HCT116 (cell line): ENCODE data around the gene WSCD2.

Experiments used
- CTCF ChIP-seq, 3 experiments: fragments of 200-600 bp in 1 of 3; sonication (generic) in 1 of 3; IDR thresholded peaks in 2 of 3; conservative IDR thresholded peaks in 1 of 3; 2 replicates each; pipeline ENCODE4 v1.5.1; 2012 to 2017; ENCODE audit warnings: low read depth in 2 of 3, low read length in 2 of 3, antibody characterized with exemption in 1 of 3, borderline replicate concordance in 1 of 3, control low read depth in 1 of 3, mild to moderate bottlenecking in 1 of 3, mixed read lengths in 1 of 3, mixed run types in 1 of 3, moderate library complexity in 1 of 3; ENCODE audit not compliant: insufficient read depth in 1 of 3
- EZH2 ChIP-seq: fragments of 200-600 bp; sonication (generic); IDR thresholded peaks from 2 replicates; pipeline ENCODE4 v1.6.1; 2017; ENCODE audit warnings: antibody characterized with exemption, mixed run types
- POLR2A ChIP-seq: IDR thresholded peaks from 2 replicates; pipeline ENCODE4 v1.7.0; 2011; ENCODE audit warnings: borderline replicate concordance; ENCODE audit not compliant: insufficient read depth, insufficient read length; ENCODE audit errors: extremely low read depth
- RAD21 ChIP-seq: IDR thresholded peaks from 2 replicates; pipeline ENCODE4 v1.6.1; 2012; ENCODE audit warnings: low read depth, mild to moderate bottlenecking
- SP1 ChIP-seq: IDR thresholded peaks from 2 replicates; pipeline ENCODE4 v1.6.1; 2012; ENCODE audit warnings: low read depth
- TCF7L2 ChIP-seq: IDR thresholded peaks from 2 replicates; pipeline ENCODE4 v1.7.0; 2011; ENCODE audit warnings: borderline replicate concordance, inconsistent platforms; ENCODE audit not compliant: insufficient read depth, insufficient read length; ENCODE audit errors: extremely low read depth
- YY1 ChIP-seq: IDR thresholded peaks from 2 replicates; pipeline ENCODE4 v1.6.1; 2011; ENCODE audit warnings: low read length, low read depth, moderate library complexity, mild to moderate bottlenecking; ENCODE audit not compliant: insufficient replicate concordance; ENCODE audit errors: extremely low read depth
- TF ChIP-seq, protein P1 (sequence below): IDR thresholded peaks from 2 replicates; pipeline ENCODE4 v1.6.1; 2012

GRCh38 chr12:108179305-108179704 lies 50.2 kb downstream of the WSCD2 start:
- no peak for TF ChIP-seq TCF7L2
- TF ChIP-seq RAD21: no peak
- TF ChIP-seq CTCF (IDR thresholded peaks at IDR 0.05 in 2 of 3, conservative IDR thresholded peaks at IDR 0.05 in 1 of 3; ENCODE audit: borderline replicate concordance in 1 of 3, insufficient read depth in 1 of 3, low read depth in 2 of 3, low read length in 2 of 3): no peak
- TF ChIP-seq, protein P1, sequence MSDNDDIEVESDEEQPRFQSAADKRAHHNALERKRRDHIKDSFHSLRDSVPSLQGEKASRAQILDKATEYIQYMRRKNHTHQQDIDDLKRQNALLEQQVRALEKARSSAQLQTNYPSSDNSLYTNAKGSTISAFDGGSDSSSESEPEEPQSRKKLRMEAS: no peak
- TF ChIP-seq EZH2: no peak
- no peak for TF ChIP-seq POLR2A
- no peak for TF ChIP-seq SP1
- TF ChIP-seq YY1: no peak
